Kidney (tissue), 14 donors: ENCODE measurements around the gene UNC13A. TPM values are rescaled to one million over a fixed set of nuclear protein-coding genes. Genes with fewer than 3 reads are reported as not detected.

Source experiments
- DNase-seq, 5 donors: peaks; one replicate each; pipeline ENCODE4 v3.0.0-alpha.2; 2013 to 2020
- FAIRE-seq: peaks from 2 replicates; lab custom pipeline; 2012; peaks lifted over from hg19 to GRCh38; lab: Jason Lieb, UNC
- H3K27ac ChIP-seq, 2 donors: one replicate each; pipeline ENCODE4 v1.7.0; 2013; ENCODE audit warnings: low read depth in 2 of 2, low read length in 2 of 2, inconsistent platforms in 1 of 2
- H3K27me3 ChIP-seq: one replicate; pipeline ENCODE4 v1.7.1; 2013; ENCODE audit warnings: low read length, inconsistent platforms; ENCODE audit not compliant: control insufficient read depth, insufficient read depth
- H3K36me3 ChIP-seq, 3 donors: one replicate each; pipeline versions ENCODE4 v1.7.0 to v1.7.1; 2013; ENCODE audit warnings: low read length in 3 of 3, control low read depth in 1 of 3, inconsistent platforms in 1 of 3; ENCODE audit not compliant: insufficient read depth in 3 of 3, control insufficient read depth in 2 of 3
- H3K4me1 ChIP-seq, 3 donors: one replicate each; pipeline versions ENCODE4 v1.7.0 to v1.7.1; 2013; ENCODE audit warnings: low read length in 3 of 3, inconsistent platforms in 1 of 3, low read depth in 1 of 3; ENCODE audit not compliant: control insufficient read depth in 2 of 3, insufficient read depth in 2 of 3
- H3K4me3 ChIP-seq, 3 donors: one replicate each; pipeline versions ENCODE4 v1.7.0 to v1.8.1; 2013; ENCODE audit warnings: low read length in 3 of 3, control low read depth in 1 of 3, inconsistent platforms in 1 of 3
- H3K9ac ChIP-seq, 3 donors: one replicate each; pipeline versions ENCODE4 v1.7.0 to v1.7.1; 2013; ENCODE audit warnings: low read length in 3 of 3, control low read depth in 1 of 3, inconsistent platforms in 1 of 3
- H3K9me3 ChIP-seq, 3 donors: one replicate each; pipeline versions ENCODE4 v1.7.0 to v1.7.1; 2013; ENCODE audit warnings: low read length in 3 of 3, control low read depth in 1 of 3, inconsistent platforms in 1 of 3; ENCODE audit not compliant: control insufficient read depth in 2 of 3, insufficient read depth in 1 of 3
- CTCF ChIP-seq: IDR thresholded peaks from 3 replicates; pipeline ENCODE4 v1.5.1; 2012; ENCODE audit warnings: mild to moderate bottlenecking, moderate library complexity, borderline replicate concordance; ENCODE audit not compliant: insufficient read depth; ENCODE audit errors: extremely low read depth
- intact Hi-C: fragments of 100-400 bp; cut with DNase I; formaldehyde crosslinking; loops from one replicate; pipeline ENCODE4 v1.11.1; 2022
- polyA plus RNA-seq: library from polyadenylated mRNA; stranded (reverse); fragments of 350-450 nt; fragmentation: Illumina TruSeq; extraction: RNeasy Lipid Tissue Mini Kit (QIAGEN cat#74804); gene quantifications from one replicate; pipeline ENCODE4 v1.2.3, GENCODE V29; 2014; ENCODE audit warnings: low read depth, low replicate concordance; ENCODE audit not compliant: insufficient read depth
- total RNA-seq: library from RNA; stranded (reverse); fragmentation: NEBNext Ultra II Directional; extraction: Animal tissue kit (Norgen Biotek cat#: 25700); gene quantifications from one replicate; pipeline ENCODE4 v1.2.1, GENCODE V29; 2021
- donor health status: control.
- donor health status: control.
- donor health status: control.
- donor health status: control.
- donor health status: control.
- donor health status: DM: yes; HTN: yes; CAD: no.
- donor health status: Normal renal cell carcinoma (clear cell type).

UNC13A gene
- total and polyA plus RNA-seq, 2 donors from 2014 or later, result 0.06 to 2.2 TPM

GRCh38 chr19:17673937-17674799 is 14.0 kb downstream of the UNC13A start:
- Histone ChIP-seq H3K36me3 (no peaks in the 10 kb centered on the region), H3K9ac (no peak overlapping the region), H3K4me3 (no peak overlapping the region), H3K27me3 (no peaks in the 10 kb centered on the region), H3K27ac (no peak overlapping the region), H3K4me1 (no peaks in the 10 kb centered on the region), H3K9me3 (no peaks in the 10 kb centered on the region)
- TF ChIP-seq CTCF, result no peak
- no peak for FAIRE-seq
- intact Hi-C loops, result no loop called here
- no peak for DNase-seq

DNA sequence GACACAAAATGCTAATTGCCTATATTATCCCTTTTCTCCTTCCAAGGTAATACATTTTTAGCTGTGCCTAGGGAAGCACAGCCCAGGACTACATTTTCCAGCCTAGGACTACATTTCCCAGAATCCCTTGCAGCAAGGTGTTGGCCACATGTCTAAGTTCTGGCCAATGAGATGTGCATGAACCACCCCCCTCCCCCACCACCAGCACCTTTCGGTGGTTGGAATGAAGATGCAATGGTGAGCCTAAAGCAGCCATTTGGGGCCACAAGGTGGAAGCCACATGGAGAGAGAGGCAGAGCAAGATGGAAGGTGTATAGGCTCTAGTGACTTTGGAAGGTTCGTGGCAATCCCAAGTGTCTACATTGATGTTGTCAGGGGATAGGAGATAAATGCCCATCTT is 16.2 kb downstream of the UNC13A start:
- FAIRE-seq, result no peak
- no peak for TF ChIP-seq CTCF
- no peaks in the 10 kb centered on the region for H3K4me1 ChIP-seq
- H3K9me3 ChIP-seq, result no peaks in the 10 kb centered on the region
- H3K9ac ChIP-seq, result no peak overlapping the region
- H3K36me3 ChIP-seq, result no peaks in the 10 kb centered on the region
- intact Hi-C loops, result no loop called here
- H3K4me3 ChIP-seq, result no peak overlapping the region
- DNase-seq, result peak in 2 of 5 donors; percentile 5 to 10
- no peaks in the 10 kb centered on the region for H3K27me3 ChIP-seq
- no peak overlapping the region for H3K27ac ChIP-seq

- peaks cover 0 to 6% (median 0%) of the 10 kb centered on the region in 3 donors for H3K9me3 ChIP-seq
- DNase-seq (no peak), FAIRE-seq (no peak)
- no peak overlapping the region for H3K9ac ChIP-seq
- H3K27me3 ChIP-seq, result no peaks in the 10 kb centered on the region
- H3K27ac ChIP-seq, result no peak overlapping the region
- no peak overlapping the region for H3K4me3 ChIP-seq
- no peaks in the 10 kb centered on the region for H3K4me1 ChIP-seq
- no peaks in the 10 kb centered on the region for H3K36me3 ChIP-seq
- intact Hi-C loops, result no loop called here
- no peak for TF ChIP-seq CTCF
Observed at GRCh38 chr19:17669419-17669818, 18.7 kb downstream of the UNC13A start.

- H3K9ac ChIP-seq, result no peak overlapping the region
- no peak for TF ChIP-seq CTCF
- H3K4me1 ChIP-seq, result no peaks in the 10 kb centered on the region
- peaks cover 0 to 6% (median 0%) of the 10 kb centered on the region in 3 donors for H3K9me3 ChIP-seq
- DNase-seq (no peak), FAIRE-seq (no peak)
- intact Hi-C loops, result no loop called here
- no peak overlapping the region for H3K4me3 ChIP-seq
- no peaks in the 10 kb centered on the region for H3K27me3 ChIP-seq
- no peaks in the 10 kb centered on the region for H3K36me3 ChIP-seq
- H3K27ac ChIP-seq, result no peak overlapping the region
Observed at GRCh38 chr19:17665058-17665457, 23.1 kb downstream of the UNC13A start.
